ENCODE results near the gene CCDC148.

GRCh38 chr2:158179660-158180059 lies 276.9 kb downstream of the CCDC148 start:
- TF ChIP-seq CTCF (IDR thresholded peaks at IDR 0.05; ENCODE audit: insufficient read depth, low read length) (no peak), GABPA (IDR thresholded peaks at IDR 0.05; ENCODE audit: low read depth) (no peak), REST (IDR thresholded peaks at IDR 0.05; ENCODE audit: insufficient replicate concordance, low read depth) (no peak)

All from HL-60 (cell line).